ENCODE data around the gene PEX12.
"Not testable (repeated sequence)": the region's sequence is repeated elsewhere in the genome, so short reads cannot be mapped to it uniquely, and the experiment has no call there.

PEX12 gene

DNA sequence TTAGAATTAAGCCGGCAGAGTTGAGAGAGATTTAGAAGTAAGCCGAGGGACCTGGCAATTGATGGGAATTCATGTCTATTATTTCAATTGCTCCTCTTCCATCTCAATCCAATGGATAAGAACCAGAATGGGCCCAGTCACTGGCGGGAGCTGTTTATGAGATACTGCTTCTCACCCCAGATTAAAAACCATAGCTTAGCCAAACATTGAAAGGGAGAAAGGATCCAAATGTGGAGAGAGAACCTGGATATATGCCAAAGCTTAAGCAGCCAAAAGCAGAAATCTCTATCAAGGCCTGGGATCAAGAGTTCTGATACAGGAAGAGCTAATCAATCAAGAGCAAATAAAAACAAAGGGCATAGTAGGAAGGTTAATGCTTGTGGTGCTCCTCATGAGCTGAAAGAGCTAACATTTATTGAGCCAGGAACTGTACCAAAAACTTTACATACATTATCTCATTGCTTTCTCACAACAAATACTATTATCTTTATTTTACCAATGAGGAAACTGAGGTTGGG, 43.7 kb downstream of the PEX12 start:
- DNase-seq: no peak

DNA sequence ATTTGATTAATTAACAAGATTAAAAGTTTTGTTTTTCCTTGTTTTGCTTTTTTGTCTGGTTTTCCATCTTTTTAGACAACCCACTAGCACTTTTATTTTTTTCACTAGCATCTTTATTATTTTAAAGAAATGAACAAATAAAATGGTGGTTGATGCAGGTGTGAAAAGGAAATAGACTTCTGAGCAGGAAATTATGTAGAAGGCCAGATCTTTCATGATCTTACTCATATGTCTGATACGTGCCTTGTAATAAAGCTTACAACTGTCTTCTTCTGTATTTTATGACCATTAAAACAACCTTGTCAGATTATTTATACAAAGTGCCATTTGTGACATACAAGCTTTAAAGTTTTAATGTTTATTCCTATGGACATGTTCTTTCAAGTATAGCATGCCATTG, 47.2 kb downstream of the PEX12 start:
- no peak for DNase-seq

- no peak for DNase-seq
Measured at GRCh38 chr17:35529866-35530265, 48.5 kb downstream of the PEX12 start.

DNA sequence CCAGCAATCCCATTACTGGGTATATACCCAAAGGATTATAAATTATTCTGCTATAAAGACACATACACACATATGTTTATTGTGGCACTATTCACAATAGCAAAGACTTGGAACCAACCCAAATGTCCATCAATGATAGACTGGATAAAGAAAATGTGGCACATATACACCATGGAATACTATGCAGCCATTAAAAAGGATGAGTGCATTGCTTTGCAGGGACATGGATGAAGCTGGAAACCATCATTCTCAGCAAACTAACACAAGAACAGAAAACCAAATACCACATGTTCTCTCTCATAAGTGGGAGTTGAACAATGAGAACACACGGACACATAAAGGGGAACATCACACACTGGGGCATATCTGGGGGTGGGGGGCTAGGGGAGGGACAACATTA, 49.0 kb downstream of the PEX12 start:
- DNase-seq: not testable (repeated sequence)

All from NCI-H187 (cell line).